ENCODE data around the gene RING1.

Gene RING1

DNA sequence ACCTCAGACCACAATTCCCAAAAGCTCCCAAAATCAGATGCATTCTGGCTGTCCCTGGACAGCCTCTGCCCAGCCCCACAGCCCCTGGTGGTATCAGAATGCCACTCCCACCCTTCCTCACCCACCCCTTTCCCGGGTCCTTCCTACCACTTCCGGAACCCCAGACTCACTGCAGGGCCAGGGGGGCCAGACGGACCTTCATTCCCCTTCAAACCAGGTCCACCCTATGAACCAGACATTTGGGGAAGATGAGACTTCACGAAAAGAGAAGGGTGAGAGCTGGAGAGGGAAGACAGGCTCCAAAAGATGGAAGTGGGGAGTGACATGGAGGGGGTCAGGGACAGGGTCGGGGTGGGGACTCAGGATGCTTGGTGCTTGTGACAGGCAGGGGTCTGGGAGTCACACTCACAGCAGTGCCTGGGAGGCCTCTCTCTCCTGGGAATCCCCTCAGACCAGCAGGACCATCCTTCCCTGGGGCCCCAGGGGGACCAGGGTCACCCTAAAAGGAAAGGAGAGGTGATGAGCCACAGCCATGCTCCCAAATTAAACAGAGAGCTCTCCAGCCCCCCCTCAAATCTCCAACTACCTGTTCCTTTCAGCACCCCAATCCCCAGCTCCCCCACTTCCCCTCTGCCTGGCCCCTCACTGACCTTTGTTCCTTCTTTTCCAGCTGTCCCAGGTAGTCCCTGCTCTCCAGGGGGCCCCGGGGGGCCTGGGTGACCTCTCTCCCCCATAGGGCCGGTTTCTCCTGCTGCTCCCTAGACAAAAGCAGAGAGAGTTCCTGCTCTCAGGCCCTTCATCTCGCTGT lies 36.2 kb upstream of the RING1 start:
- no peak for DNase-seq

DNA sequence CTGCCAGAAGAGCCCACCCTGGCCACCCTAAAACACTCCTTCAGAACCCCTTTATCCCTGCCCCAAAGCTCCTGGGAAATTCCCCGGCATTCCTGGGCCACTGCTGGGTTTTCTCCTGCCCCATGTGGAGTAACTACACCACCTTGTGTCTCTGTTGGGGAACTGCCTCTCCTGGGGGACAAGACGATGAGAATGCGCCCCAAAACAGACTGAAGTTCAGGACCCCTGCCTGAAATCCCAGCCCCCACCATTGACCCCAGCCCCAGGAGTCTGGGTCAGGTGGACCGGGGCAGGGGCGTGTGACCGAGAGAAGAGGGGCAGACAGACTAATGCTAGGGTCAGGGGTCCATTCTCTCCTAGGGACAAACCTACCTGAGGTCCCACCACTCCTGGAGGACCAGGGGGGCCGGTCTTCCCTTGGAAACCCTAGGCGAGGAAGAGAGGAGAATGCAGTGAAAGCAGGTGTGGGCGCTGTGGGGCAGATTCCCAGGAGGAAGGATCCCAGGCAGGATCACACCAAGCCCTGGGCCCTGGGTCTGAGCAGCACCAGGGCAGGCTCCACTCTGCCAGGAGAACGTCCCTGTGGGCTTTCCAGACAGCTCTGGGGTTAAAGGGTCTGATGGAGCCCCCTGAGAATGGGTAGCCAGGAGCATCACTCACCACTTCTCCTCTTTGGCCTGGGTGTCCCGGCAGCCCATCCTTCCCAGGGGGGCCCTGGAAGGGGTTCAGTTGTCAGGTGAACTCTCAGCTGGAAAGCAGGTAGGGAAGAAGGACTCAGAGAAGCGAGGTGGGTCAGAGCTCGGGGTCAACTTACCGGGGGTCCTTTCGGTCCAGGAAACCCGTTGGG lies 35.4 kb upstream of the RING1 start:
- DNase-seq, result no peak

DNA sequence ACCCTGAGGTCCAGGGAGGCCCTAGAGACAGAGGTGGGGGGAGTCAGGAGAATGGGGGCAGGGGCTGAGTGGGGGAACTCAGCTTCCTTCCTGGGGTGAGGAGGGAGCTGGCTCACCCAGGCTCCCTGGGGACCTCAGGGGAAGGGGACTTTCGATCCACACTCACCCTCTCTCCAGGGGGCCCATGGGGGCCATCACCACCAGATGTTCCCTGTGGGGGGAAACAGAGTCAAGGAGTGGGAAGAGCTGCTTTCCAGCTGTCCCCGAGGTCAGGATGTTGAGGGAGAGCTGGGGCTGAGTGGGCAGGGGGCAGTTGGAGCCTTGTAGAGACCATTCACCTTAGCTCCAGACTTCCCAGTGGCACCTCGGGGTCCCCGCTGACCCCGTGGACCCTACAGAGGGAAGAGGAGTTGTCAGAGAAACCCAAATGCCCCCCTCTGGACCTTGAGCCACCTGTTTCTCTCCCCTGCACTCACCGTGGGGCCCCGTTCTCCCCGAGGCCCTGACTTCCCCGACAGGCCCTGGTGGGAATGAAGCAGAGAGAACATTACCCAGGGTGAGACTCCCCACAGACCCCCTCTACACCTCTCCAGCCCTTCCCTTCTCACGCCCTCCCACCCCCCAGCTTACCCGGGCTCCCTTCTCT lies 34.6 kb upstream of the RING1 start:
- DNase-seq, result no peak

DNA sequence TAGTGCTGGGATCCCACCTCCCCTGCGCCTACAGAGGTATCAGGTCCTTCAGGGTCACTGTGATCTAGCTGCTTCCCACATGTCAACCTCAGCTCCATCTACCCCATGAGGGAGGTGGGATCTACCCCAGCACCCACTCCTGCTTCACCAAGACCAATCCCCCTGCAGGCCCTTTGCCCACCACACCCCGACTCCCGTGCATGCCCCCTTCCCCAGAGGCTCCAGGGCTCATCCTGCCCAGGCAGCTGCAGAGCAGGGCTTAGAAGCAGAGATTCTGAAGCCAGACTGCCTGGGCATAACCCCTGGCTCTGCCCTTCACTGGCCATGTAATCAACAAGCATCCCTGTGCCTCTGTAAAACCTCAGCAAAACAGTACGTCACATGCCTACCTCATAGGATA lies 33.5 kb upstream of the RING1 start:
- DNase-seq, result no peak

DNA sequence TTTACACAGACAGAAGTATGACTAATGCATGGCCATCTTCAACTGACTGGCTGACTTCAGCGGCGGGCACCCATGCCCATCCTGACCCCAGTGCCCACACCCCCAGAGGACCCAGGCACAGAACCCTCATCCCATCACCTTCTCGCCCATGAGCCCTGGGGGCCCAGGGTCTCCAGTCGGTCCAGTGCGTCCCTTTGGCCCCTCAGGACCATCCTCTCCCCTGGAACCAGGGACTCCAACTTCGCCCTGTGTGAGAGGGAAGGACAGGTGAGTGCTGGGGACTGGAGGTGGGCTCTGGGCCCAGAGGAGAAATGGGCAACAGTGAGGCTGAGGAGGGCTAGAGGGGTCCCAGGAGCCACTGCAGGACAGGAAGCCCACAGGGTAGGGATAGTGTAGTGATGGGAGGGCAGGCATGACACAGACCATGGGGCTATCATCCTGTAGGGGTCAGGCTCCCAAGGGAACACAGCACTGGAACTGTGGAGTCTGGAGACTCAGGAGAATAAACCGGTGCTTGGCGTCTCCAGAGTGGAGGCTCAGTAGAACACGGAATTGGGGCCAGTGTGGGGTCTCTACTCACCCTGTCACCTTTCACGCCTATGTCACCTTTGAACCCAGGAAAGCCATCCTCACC lies 32.7 kb upstream of the RING1 start:
- DNase-seq, result no peak

DNA sequence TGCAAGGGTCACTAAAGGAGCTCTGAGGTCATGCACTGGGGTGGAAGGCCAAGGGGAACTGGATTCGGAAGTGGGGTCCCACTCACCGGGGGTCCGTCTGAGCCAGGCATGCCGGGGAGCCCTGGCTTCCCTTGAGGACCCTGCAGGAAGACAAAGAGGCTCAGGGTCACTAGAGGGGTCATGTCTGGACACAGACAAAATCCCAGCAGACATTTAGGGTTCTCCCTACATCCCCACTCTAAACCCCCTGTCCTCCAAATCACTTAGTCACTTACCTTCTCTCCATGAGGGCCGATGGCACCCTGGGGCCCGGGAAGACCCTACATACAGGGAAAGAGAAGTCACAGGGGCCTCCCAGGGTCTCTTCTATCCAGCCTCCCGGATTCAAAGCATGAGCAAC lies 31.4 kb upstream of the RING1 start:
- DNase-seq, result no peak

DNA sequence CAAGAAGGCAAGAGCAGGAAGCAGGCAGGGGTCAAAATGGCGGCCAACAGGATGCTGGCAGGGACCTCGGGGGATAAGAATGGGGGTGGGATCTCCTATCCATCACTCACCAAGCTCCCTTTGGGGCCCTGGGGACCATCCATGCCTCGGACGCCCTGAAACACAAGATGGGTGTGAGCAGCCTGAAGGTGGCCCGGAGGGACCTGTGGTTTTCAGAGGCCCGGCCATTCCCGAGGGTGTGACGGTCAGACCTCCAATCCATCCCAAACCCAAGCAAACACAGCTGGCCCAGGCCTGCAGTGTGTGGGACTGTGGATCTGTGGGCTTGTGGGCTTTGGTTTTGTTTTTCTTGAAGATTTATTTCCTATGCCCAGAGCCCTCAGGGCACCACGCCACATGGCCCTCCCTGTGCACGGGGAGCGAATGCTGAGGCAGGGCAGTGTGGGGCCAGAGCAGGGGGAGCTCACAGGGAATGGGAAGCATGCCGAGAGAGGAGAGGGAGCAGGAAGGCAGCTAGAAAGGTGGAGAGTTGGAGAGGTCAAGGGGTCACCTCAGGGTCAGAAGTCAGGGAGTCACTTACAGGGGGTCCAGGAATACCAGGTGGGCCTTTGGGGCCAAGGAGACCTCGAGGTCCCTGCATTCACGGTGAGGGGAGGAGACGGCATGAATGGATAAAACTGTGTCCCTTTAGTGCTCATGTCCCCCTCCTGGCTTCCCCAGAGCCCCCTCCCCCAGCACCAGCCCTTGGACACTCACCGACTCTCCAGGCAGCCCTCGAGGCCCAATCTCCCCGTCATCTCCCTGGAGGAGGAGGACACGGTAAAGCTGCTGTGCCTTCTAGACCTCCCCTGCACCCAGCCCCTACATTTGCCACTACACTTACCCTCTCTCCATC lies 30.5 kb upstream of the RING1 start:
- DNase-seq, result no peak

DNA sequence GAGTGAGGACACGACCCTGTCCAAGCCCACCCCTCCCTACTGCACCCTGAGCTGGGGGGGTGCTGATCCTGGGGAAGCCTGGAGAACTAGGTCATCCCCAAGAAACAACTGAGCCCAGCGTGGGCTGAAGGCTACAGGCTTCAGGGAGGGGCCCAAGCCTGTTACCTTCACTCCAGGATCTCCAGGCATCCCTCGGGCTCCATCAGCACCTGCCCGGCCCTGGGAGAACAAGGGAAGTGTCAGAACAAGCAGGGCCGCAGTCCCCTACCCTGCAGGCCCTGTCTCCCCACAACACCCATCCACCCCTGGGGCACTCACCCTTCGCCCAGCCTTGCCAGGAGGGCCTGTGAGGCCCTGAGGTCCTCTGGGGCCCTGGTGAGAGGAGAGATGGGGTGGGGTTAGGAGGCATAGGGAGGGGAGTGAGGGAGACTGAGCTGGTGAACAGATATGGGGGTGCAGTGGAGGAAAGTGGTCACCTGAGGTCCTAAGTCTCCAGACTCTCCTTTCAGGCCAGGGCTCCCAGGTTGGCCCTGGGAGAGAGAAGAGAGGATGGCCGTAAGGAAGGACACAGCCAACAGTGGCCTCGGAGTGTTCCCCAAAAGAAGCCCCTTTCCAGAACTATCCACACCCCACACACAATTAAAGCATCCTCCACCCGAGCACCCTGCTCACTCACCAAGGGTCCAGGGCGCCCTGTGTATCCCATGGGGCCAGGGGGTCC lies 29.4 kb upstream of the RING1 start:
- DNase-seq, result no peak

DNA sequence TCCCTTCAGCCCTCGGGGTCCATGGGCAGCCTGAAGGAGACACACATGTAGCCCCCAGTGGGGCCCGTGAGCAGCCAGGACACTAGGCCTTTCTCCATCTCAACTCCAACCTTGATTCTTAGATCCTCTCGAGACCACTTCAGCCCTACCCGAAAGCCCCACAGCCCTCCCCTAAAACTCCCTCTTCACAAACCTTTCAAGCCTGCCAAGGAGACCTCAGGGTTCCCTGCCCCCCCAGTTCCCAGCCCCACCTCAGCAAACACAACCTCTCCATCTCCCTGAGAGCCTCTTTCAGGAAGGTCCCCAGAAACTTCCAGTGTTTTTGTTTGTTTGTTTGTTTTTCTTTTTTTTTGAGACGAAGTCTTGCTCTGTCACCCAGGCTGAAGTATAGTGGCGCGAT lies 27.2 kb upstream of the RING1 start:
- no peak for DNase-seq

DNA sequence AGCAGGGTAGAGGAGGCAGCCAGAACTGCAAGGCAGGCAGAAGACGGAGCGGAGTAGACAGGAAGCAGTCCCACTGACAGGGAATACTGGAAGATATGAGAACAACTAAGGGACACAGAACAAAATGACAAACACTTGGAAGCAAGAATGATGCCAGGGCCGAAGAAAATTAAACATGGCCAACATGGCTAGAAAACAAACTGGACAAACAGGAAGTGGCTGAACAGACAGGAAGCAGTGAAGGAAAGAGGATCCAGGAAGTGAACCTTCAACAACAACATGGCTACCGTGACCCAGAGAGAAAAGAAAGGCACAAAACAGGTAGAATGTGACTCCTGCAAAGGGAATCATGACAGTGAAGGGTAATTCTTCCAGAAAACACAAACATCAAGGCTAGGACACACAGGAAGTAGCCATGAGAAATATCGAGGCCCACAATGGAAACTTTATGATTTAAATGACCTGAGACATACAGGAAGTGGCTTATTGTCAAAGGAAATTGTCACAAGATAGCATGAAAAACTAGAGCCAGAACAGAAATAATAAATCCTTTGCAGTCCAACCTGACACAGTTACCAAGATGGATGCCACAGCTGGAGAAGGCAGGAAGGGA lies 25.1 kb upstream of the RING1 start:
- DNase-seq, result no peak

DNA sequence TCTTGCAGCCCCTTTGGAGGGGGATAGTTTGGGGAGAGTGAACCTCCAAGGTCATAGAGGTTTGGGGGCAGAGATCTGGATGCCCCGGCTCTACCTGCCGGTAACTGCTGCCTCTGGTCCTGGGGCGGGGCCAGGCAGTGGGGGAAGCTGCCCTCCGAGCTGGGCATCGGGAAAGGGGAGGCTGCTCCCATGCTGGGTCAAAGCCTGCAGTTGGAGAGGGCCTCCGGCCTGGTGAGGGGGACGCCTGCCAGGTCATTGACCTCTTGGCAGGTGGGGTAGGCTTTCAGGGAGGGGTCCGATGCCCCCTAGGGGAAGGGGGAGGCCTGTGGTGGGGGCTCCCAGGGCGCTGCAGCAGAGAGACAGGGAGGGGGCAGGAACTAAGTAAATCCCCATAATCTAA lies 23.1 kb upstream of the RING1 start:
- no peak for DNase-seq

DNA sequence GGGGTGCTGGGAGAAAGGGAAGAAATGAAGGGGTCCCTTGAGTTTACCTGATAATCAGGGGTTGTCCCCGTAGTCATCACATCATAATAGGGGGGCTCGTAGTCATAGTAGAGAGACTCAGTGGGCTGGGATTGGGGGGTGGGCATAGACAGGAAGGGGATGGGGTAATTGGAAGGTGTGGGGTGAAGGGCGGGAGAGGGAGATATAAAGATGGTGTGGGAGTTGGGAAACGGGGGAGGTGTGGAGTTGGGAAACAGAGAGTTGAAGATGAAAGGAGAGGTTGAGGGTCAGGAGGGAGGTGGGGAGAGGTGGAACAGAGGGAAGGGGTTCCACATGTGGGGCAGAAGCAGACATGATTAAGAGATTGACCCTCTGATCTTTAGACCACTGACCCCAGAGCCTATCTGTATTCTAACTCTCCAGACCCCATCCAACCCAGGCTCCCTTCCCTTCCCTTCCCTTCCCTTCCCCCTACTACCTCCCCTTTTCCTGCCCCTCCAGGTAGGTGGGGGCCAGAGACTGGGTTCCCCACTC lies 22.6 kb upstream of the RING1 start:
- no peak for DNase-seq

DNA sequence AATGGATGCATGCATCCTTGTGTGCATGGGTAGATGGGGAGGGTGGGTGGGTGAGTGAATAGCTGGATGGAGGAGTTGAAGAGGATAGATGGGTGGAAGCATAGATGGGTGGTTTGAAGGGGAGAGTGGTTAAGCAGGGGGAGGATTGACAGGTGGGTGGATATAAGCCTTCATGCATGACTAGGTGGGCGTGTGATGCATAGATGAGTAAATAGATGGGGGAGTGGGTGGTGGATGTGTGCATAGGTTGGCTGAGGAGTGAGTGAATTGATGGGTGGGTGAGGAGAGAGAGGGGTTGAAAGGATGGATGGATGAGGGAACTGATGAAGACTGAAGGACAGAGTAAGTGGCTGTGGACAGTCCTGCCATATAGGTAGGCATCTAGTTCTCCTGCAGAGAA lies 20.5 kb upstream of the RING1 start:
- DNase-seq, result no peak

DNA sequence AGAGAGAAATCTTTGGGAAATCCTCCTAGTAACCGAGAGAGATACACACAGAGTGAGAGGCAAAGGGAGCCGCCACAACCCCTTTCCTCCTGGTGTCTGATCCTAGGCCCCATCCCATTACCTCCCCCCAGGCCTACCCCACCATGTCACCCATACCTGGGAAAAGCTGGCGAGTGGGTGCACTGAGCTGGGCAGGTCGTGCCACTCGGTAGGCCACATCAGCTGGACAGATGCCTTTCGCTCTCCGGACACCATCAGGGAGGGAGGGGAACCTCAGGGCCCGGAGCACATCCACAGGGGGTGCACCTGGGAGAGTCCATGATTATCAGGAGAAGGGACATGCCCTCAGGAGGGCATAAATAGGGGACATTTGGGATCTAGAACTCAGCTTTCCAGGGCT lies 19.1 kb upstream of the RING1 start:
- no peak for DNase-seq

DNA sequence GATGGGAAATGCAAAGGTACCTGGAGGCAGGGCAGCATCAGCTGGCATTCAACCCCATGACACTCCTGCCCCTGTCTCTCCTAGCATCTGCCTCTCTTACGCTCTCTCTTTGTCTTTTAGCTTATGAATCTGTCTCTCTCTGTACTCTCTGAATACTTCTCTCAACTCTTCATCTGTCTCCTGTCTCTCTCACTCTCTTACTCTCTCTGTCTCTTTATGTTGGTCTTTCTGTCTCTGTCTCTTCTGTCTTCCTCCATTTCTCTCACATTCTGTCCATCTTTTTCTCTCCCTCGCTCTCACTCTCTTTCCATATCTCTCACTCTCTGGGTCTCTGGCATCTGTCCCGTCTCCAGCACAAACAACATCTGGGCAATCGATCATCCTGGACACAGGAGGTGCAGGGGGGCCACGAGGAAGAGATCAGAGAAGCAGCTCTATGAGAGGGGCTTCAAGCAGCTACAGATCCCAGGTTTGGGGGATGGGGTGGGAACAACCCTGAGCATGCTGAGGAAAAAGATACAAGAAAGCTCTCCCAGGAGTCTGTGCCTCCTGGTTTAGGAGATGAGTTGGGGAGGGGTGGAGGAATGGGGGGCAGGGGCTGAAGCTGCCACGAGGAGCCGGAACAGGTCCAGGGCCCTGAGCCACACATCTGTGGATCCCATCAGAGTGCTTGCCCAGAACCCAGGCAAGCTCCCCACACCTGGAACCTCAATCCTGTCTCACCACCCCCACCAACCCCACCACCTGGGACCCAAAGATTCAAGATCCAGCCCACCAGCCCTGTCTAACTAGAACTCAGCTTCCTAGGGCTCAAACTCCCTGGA lies 18.5 kb upstream of the RING1 start:
- DNase-seq, result no peak

DNA sequence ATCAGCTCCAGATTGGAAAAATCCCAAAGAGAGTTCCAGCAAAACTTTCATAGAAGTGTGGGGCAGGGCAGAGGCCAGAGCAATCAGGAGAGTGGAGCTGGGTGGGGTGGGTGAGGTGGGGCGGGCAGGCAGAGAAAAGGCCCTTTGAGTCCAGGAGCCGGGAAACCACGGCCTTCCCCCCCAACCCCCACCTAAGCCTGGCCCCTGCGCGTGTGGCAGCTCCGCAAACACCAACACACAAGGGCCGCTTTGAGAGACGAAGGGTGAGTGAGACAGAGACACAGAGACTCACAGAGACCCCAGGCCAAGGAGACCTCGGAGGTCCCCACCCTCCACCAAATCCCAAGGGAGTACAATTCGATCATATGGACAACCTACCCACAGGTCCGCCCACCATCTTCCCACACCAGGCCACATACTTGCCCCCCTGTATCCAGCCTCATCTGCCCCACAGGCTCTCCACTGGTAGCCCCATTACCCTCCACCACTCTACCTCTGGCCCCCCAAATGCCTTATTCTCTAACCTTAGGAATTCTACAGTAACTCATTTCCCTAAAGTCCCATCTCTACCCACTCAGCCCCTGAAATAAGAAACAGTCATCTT lies 17.7 kb upstream of the RING1 start:
- DNase-seq, result peak in 4 of 51 donors; percentile 9 to 20 (median 16)

DNA sequence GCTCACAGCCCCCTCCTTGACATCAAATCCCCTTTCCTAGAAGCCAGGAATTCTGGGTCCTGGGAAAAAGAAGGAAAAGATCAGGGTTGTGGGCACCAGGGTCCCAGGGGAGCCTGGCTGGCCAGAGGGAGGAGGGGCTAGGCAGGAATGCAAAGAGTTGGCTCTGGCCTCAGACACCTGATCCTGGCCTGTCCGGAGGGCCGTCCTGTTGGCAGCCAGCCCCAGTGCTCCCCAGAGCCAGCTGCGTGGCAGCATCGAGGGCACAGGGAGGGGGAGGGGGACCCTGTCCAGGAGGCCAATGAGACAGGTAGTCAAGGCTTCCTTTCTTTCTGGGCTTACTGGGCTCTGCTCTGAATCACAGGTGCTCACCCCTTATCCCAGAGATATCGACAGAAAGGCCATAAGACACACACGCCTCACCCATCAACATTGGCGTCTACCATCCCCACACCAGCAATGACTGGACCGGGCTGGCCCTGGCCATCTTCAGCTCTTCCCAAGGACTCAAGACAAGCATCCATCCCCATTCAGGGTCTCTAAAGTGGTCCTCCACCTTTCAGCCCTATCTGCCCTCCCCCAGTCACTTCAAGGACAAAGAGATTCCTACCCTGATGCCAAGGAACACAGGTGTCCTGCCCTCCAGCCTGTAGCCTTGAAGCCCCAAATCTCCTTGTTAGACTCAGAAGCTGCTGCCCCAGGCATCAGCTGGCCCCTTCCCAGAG lies 16.8 kb upstream of the RING1 start:
- peak in 1 of 51 donors; percentile 11 for DNase-seq
